GM23338 (cell line): ENCODE results near the gene SPG7. TPM values are rescaled to one million over a fixed set of nuclear protein-coding genes. Genes with fewer than 3 reads are reported as not detected.

ENCODE experiments used
- ATAC-seq: fragments of 200-7000 bp; cut with Tn5 transposase; 3 replicates; pipeline ENCODE4 v1.9.1; 2020
- DNase-seq: peaks from one replicate; pipeline ENCODE4 v3.0.0-alpha.2; 2015; ENCODE audit warnings: low spot score
- H2AFZ ChIP-seq: fragments of 200-600 bp; sonication (generic); 2 replicates; pipeline ENCODE4 v1.8.0; 2016; ENCODE audit warnings: antibody characterized with exemption, mild to moderate bottlenecking, moderate library complexity
- H3F3A ChIP-seq: fragments of 200-600 bp; sonication (generic); replicated peaks from 2 replicates; pipeline ENCODE4 v1.8.0; 2017; ENCODE audit warnings: antibody characterized with exemption, mixed run types, low read depth
- H3K27ac ChIP-seq: fragments of 200-600 bp; sonication (generic); 2 replicates; pipeline ENCODE4 v1.6.1; 2016; ENCODE audit warnings: low read depth
- H3K27me3 ChIP-seq: fragments of 200-600 bp; sonication (generic); 2 replicates; pipeline ENCODE4 v1.8.0; 2016; ENCODE audit warnings: mild to moderate bottlenecking, mixed run types, moderate library complexity; ENCODE audit not compliant: insufficient read depth
- H3K36me3 ChIP-seq: fragments of 200-600 bp; sonication (generic); 2 replicates; pipeline ENCODE4 v1.8.0; 2016; ENCODE audit warnings: mild to moderate bottlenecking; ENCODE audit not compliant: insufficient read depth
- H3K4me1 ChIP-seq: fragments of 200-600 bp; sonication (generic); 2 replicates; pipeline ENCODE4 v1.8.0; 2016; ENCODE audit warnings: mild to moderate bottlenecking, moderate library complexity; ENCODE audit not compliant: insufficient read depth
- H3K4me2 ChIP-seq: fragments of 200-600 bp; sonication (generic); 2 replicates; pipeline ENCODE4 v1.7.1; 2017; ENCODE audit warnings: mixed run types
- H3K4me3 ChIP-seq: fragments of 200-600 bp; sonication (generic); 2 replicates; pipeline ENCODE4 v1.6.1; 2016; ENCODE audit warnings: mixed run types
- H3K79me2 ChIP-seq: fragments of 200-600 bp; sonication (generic); replicated peaks from 2 replicates; pipeline ENCODE4 v1.8.0; 2017; ENCODE audit warnings: mild to moderate bottlenecking; ENCODE audit not compliant: insufficient read depth
- H3K9me2 ChIP-seq: fragments of 200-600 bp; sonication (generic); 2 replicates; pipeline ENCODE4 v1.8.0; 2017; ENCODE audit not compliant: insufficient read depth
- H4K20me1 ChIP-seq: fragments of 200-600 bp; sonication (generic); replicated peaks from 2 replicates; pipeline ENCODE4 v1.8.0; 2017; ENCODE audit warnings: mild to moderate bottlenecking; ENCODE audit not compliant: insufficient read depth
- H3K27ac Mint-ChIP-seq: 2 replicates; pipeline ENCODE4 v1.8.0; 2020; ENCODE audit warnings: inconsistent platforms, mild to moderate bottlenecking, moderate library complexity, mixed read lengths
- H3K27me3 Mint-ChIP-seq: 3 replicates; pipeline ENCODE4 v1.8.0; 2022; ENCODE audit warnings: low read depth, mild to moderate bottlenecking, moderate library complexity, mixed read lengths, inconsistent platforms; ENCODE audit not compliant: insufficient read depth, poor library complexity
- H3K36me3 Mint-ChIP-seq: 3 replicates; pipeline ENCODE4 v1.8.0; 2021; ENCODE audit warnings: low read depth, mild to moderate bottlenecking, inconsistent platforms, moderate library complexity, mixed read lengths
- H3K4me1 Mint-ChIP-seq: 3 replicates; pipeline ENCODE4 v1.8.0; 2020; ENCODE audit warnings: mild to moderate bottlenecking, inconsistent platforms, mixed read lengths
- H3K4me3 Mint-ChIP-seq: 3 replicates; pipeline ENCODE4 v1.8.0; 2021; ENCODE audit warnings: moderate library complexity, mild to moderate bottlenecking, inconsistent platforms, mixed read lengths
- H3K9me3 Mint-ChIP-seq: 3 replicates; pipeline ENCODE4 v1.8.0; 2020; ENCODE audit warnings: moderate library complexity, mild to moderate bottlenecking, inconsistent platforms, mixed read lengths
- CREB1 ChIP-seq: fragments of 250-450 bp; sonication (Bioruptor Pico); IDR thresholded peaks from 2 replicates; pipeline ENCODE4 v1.5.0; 2020; ENCODE audit warnings: low read depth, mild to moderate bottlenecking, moderate library complexity
- CTCF ChIP-seq, 2 experiments: fragments of 200-600 bp in 1 of 2; sonication (generic) in 1 of 2; conservative IDR thresholded peaks; 2 replicates each; pipeline versions ENCODE4 v1.5.1 to v1.6.1; 2016 to 2017; ENCODE audit warnings: antibody characterized with exemption in 2 of 2, low read depth in 2 of 2, mild to moderate bottlenecking in 2 of 2, moderate library complexity in 1 of 2
- EZH2 ChIP-seq: fragments of 200-600 bp; sonication (generic); IDR thresholded peaks from one replicate; pipeline ENCODE4 v1.8.0; 2017; ENCODE audit warnings: antibody characterized with exemption, mild to moderate bottlenecking, low read depth; ENCODE audit not compliant: unreplicated experiment
- EZH2phosphoT487 ChIP-seq: fragments of 200-600 bp; sonication (generic); IDR thresholded peaks from one replicate; pipeline ENCODE4 v1.8.1; 2018; ENCODE audit warnings: antibody characterized with exemption; ENCODE audit not compliant: unreplicated experiment
- JUNB ChIP-seq: IDR thresholded peaks from one replicate; pipeline ENCODE4 v1.6.1; 2016; ENCODE audit warnings: antibody characterized with exemption; ENCODE audit not compliant: unreplicated experiment
- NANOG ChIP-seq: IDR thresholded peaks from 2 replicates; pipeline ENCODE4 v1.6.1; 2016; ENCODE audit warnings: antibody characterized with exemption, borderline replicate concordance
- POLR2AphosphoS5 ChIP-seq: IDR thresholded peaks from 2 replicates; pipeline ENCODE4 v1.6.1; 2016; ENCODE audit warnings: antibody characterized with exemption, low read depth
- STAT1 ChIP-seq: IDR thresholded peaks from one replicate; pipeline ENCODE4 v1.6.1; 2016; ENCODE audit warnings: antibody characterized with exemption; ENCODE audit not compliant: unreplicated experiment
- ZNF114 ChIP-seq: fragments of 250-450 bp; sonication (Bioruptor Pico); IDR thresholded peaks from 2 replicates; pipeline ENCODE4 v1.5.0; 2020; ENCODE audit warnings: mild to moderate bottlenecking, moderate library complexity
- ZNF331 ChIP-seq: fragments of 250-450 bp; sonication (Bioruptor Pico); IDR thresholded peaks from 2 replicates; pipeline ENCODE4 v1.5.0; 2020; ENCODE audit warnings: low read depth, mild to moderate bottlenecking, moderate library complexity
- ZNF462 ChIP-seq: fragments of 250-450 bp; sonication (Bioruptor Pico); IDR thresholded peaks from 2 replicates; pipeline ENCODE4 v1.5.0; 2020; ENCODE audit warnings: mild to moderate bottlenecking, moderate library complexity
- polyA plus RNA-seq: library from polyadenylated mRNA; unstranded; fragments of >200 nt; fragmentation: Nextera tagmentation; extraction: Ambion mirVana; gene quantifications from 2 replicates; pipeline ENCODE4 v1.2.1, GENCODE V29; 2016
- total RNA-seq: library from RNA; depleted of rRNA; stranded (reverse); fragments of >200 nt; shearing (Covaris generic); gene quantifications from 2 replicates; pipeline ENCODE4 v1.2.3, GENCODE V29; 2014
- TF ChIP-seq, protein P1 (sequence below): IDR thresholded peaks from 2 replicates; pipeline ENCODE4 v1.6.1; 2016; ENCODE audit warnings: antibody characterized with exemption
- TF ChIP-seq, protein P2 (sequence below): IDR thresholded peaks from one replicate; pipeline ENCODE4 v1.6.1; 2018; ENCODE audit warnings: antibody characterized with exemption; ENCODE audit not compliant: unreplicated experiment

Gene SPG7
- total and polyA plus RNA-seq, 2 experiments from 2014 or later, result 77.1 to 267 TPM

DNA sequence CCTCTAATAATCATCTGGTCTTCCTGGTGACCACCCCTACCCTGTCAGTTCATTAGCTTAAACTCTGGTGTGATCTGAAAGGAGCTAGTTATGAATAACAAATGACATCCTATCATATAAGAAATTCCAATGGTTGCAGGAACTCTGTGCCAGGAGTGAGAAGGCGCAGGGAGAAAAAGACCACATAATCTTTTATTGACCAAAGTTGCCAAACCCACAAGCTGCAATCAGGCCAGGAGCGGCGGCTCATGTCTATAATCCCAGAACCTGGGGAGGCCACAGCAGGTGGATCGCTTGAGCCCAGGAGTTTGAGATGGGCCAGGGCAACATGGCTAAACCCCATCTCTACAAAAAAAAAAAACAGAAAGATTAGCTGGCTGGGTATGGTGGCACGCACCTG is 41.3 kb upstream of the SPG7 start:
- Histone ChIP-seq H3K9me2 (no peaks in the 10 kb centered on the region), H3K4me3 (no peak overlapping the region), H2AFZ (no peak overlapping the region), H3K27me3 (no peaks in the 10 kb centered on the region), H3K79me2 (peaks cover 98% of the 10 kb centered on the region), H3K4me2 (no peak overlapping the region), H4K20me1 (peaks cover 79% of the 10 kb centered on the region), H3F3A (0 out of 2 replicates have a peak, but pooled peaks cover 1% of the 10 kb centered on the region), H3K27ac (peak overlapping the region; percentile 66), H3K36me3 (0 out of 2 replicates have a peak, but pooled peaks cover 4% of the 10 kb centered on the region), H3K4me1 (peaks cover 31% of the 10 kb centered on the region)
- DNase-seq, result no peak
- TF ChIP-seq, protein P1, sequence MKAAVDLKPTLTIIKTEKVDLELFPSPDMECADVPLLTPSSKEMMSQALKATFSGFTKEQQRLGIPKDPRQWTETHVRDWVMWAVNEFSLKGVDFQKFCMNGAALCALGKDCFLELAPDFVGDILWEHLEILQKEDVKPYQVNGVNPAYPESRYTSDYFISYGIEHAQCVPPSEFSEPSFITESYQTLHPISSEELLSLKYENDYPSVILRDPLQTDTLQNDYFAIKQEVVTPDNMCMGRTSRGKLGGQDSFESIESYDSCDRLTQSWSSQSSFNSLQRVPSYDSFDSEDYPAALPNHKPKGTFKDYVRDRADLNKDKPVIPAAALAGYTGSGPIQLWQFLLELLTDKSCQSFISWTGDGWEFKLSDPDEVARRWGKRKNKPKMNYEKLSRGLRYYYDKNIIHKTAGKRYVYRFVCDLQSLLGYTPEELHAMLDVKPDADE, result no peak
- TF ChIP-seq CTCF (conservative IDR thresholded peaks at IDR 0.05; ENCODE audit: low read depth in 2 of 2), result no peak
- TF ChIP-seq, protein P2, sequence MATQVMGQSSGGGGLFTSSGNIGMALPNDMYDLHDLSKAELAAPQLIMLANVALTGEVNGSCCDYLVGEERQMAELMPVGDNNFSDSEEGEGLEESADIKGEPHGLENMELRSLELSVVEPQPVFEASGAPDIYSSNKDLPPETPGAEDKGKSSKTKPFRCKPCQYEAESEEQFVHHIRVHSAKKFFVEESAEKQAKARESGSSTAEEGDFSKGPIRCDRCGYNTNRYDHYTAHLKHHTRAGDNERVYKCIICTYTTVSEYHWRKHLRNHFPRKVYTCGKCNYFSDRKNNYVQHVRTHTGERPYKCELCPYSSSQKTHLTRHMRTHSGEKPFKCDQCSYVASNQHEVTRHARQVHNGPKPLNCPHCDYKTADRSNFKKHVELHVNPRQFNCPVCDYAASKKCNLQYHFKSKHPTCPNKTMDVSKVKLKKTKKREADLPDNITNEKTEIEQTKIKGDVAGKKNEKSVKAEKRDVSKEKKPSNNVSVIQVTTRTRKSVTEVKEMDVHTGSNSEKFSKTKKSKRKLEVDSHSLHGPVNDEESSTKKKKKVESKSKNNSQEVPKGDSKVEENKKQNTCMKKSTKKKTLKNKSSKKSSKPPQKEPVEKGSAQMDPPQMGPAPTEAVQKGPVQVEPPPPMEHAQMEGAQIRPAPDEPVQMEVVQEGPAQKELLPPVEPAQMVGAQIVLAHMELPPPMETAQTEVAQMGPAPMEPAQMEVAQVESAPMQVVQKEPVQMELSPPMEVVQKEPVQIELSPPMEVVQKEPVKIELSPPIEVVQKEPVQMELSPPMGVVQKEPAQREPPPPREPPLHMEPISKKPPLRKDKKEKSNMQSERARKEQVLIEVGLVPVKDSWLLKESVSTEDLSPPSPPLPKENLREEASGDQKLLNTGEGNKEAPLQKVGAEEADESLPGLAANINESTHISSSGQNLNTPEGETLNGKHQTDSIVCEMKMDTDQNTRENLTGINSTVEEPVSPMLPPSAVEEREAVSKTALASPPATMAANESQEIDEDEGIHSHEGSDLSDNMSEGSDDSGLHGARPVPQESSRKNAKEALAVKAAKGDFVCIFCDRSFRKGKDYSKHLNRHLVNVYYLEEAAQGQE, result no peak
- TF ChIP-seq ZNF462 (CRISPR knock-in tag), result no peak
- TF ChIP-seq POLR2AphosphoS5, result no peak
- no peak for TF ChIP-seq EZH2
- no peak for TF ChIP-seq JUNB
- TF ChIP-seq NANOG, result no peak
- no peak for TF ChIP-seq STAT1
- no peak for TF ChIP-seq EZH2phosphoT487
- no peak for TF ChIP-seq ZNF114 (CRISPR knock-in tag)
- TF ChIP-seq CREB1 (CRISPR knock-in tag), result no peak
- TF ChIP-seq ZNF331 (CRISPR knock-in tag), result no peak
- no peak for ATAC-seq
- H3K4me3 Mint-ChIP-seq, result no peak overlapping the region
- H3K9me3 Mint-ChIP-seq, result peaks cover 16% of the 10 kb centered on the region; the same call in 2 of the 3 replicates
- H3K27me3 Mint-ChIP-seq, result peaks cover 16% of the 10 kb centered on the region
- H3K36me3 Mint-ChIP-seq, result peaks cover 49% of the 10 kb centered on the region
- no peak overlapping the region for H3K27ac Mint-ChIP-seq
- H3K4me1 Mint-ChIP-seq, result peaks cover 30% of the 10 kb centered on the region
